IMR-90 (cell line): Measurements from ENCODE around the gene TEX50. TPM values are rescaled to one million over a fixed set of nuclear protein-coding genes. Genes with fewer than 3 reads are reported as not detected.

Experiments used
- ATAC-seq: fragments of 200-7000 bp; cut with Tn5 transposase; 2 replicates; pipeline ENCODE4 v1.9.1; 2020; ENCODE audit warnings: low read depth, mild to moderate bottlenecking, moderate library complexity
- BruUV-seq: library from RNA; stranded (reverse); fragments of 400-500 nt; replicated peaks from 2 replicates; lab custom pipeline; 2021; lab: Mats Ljungman, UMichigan
- CTCF ChIA-PET: fragments of 300-600 bp; formaldehyde crosslinking; extraction: SDS; loops from one replicate; lab custom pipeline; 2021; ENCODE audit warnings: antibody characterized with exemption; lab: Yijun Ruan, JAX
- POLR2A ChIA-PET: fragments of 300-600 bp; sonication (Branson Sonifier 250); formaldehyde crosslinking; loops from one replicate; lab custom pipeline; 2022; ENCODE audit warnings: antibody characterized with exemption; ENCODE audit not compliant: unreplicated experiment; lab: Charles Lee
- DNase-seq: peaks from one replicate; pipeline ENCODE4 v3.0.0; 2013
- H2AFZ ChIP-seq: replicated peaks from 2 replicates; pipeline ENCODE3; 2013; ENCODE audit warnings: low read length, mild to moderate bottlenecking; ENCODE audit not compliant: poor library complexity
- H2AK5ac ChIP-seq: 2 replicates; pipeline ENCODE4 v1.6.1; 2013; ENCODE audit warnings: low read depth, low read length, inconsistent platforms
- H2AK9ac ChIP-seq: replicated peaks from 2 replicates; pipeline ENCODE3; 2013; ENCODE audit warnings: mild to moderate bottlenecking, low read depth, low read length, moderate library complexity; ENCODE audit not compliant: poor library complexity
- H2BK120ac ChIP-seq: 2 replicates; pipeline ENCODE4 v1.6.1; 2013; ENCODE audit warnings: low read depth, low read length, inconsistent platforms
- H2BK15ac ChIP-seq: 3 replicates; pipeline ENCODE4 v1.6.1; 2013; ENCODE audit warnings: low read depth, low read length, inconsistent platforms
- H2BK20ac ChIP-seq: 2 replicates; pipeline ENCODE4 v1.6.1; 2013; ENCODE audit warnings: low read depth, mild to moderate bottlenecking, inconsistent platforms, low read length, moderate library complexity
- H2BK5ac ChIP-seq: 2 replicates; pipeline ENCODE4 v1.6.1; 2013; ENCODE audit warnings: mild to moderate bottlenecking, low read depth, low read length, inconsistent platforms; ENCODE audit not compliant: poor library complexity, severe bottlenecking
- H3K14ac ChIP-seq: replicated peaks from 2 replicates; pipeline ENCODE4 v1.6.1; 2013; ENCODE audit warnings: low read depth, low read length, inconsistent platforms
- H3K18ac ChIP-seq: 2 replicates; pipeline ENCODE4 v1.6.1; 2013; ENCODE audit warnings: low read depth, low read length, control low read depth
- H3K23ac ChIP-seq: 2 replicates; pipeline ENCODE4 v1.6.1; 2013; ENCODE audit warnings: low read depth, low read length, inconsistent platforms
- H3K27ac ChIP-seq: 2 replicates; pipeline ENCODE4 v1.5.1; 2013; ENCODE audit warnings: mild to moderate bottlenecking, control low read depth, low read length; ENCODE audit not compliant: insufficient read depth
- H3K27me3 ChIP-seq: 2 replicates; pipeline ENCODE4 v1.6.1; 2013; ENCODE audit warnings: low read length; ENCODE audit not compliant: control insufficient read depth, insufficient read depth
- H3K36me3 ChIP-seq: 2 replicates; pipeline ENCODE4 v1.6.1; 2013; ENCODE audit warnings: low read length, mixed read lengths; ENCODE audit not compliant: control insufficient read depth, insufficient read depth
- H3K4ac ChIP-seq: 2 replicates; pipeline ENCODE4 v1.6.1; 2013; ENCODE audit warnings: low read depth, low read length, inconsistent platforms
- H3K4me1 ChIP-seq: 2 replicates; pipeline ENCODE4 v1.6.1; 2013; ENCODE audit warnings: low read length, mixed read lengths; ENCODE audit not compliant: control insufficient read depth, insufficient read depth
- H3K4me2 ChIP-seq: 2 replicates; pipeline ENCODE4 v1.6.1; 2013; ENCODE audit warnings: low read depth, mild to moderate bottlenecking, control low read depth, low read length, moderate library complexity
- H3K4me3 ChIP-seq: 2 replicates; pipeline ENCODE4 v1.5.1; 2013; ENCODE audit warnings: low read depth, mild to moderate bottlenecking, control low read depth, low read length, moderate library complexity; ENCODE audit not compliant: insufficient read depth
- H3K56ac ChIP-seq: 2 replicates; pipeline ENCODE4 v1.6.1; 2013; ENCODE audit warnings: low read length, inconsistent platforms; ENCODE audit not compliant: insufficient read depth; ENCODE audit errors: extremely low read depth
- H3K79me1 ChIP-seq, 2 experiments: 2 replicates each; pipeline ENCODE4 v1.6.1; 2013; ENCODE audit warnings: low read length in 2 of 2, inconsistent platforms in 1 of 2, low read depth in 1 of 2
- H3K9ac ChIP-seq: 2 replicates; pipeline ENCODE4 v1.6.1; 2013; ENCODE audit warnings: low read depth, low read length, control low read depth
- H3K9me1 ChIP-seq: 2 replicates; pipeline ENCODE4 v1.6.1; 2013; ENCODE audit warnings: low read length, inconsistent platforms; ENCODE audit not compliant: insufficient read depth
- H3K9me3 ChIP-seq: 2 replicates; pipeline ENCODE4 v1.6.1; 2013; ENCODE audit warnings: low read length; ENCODE audit not compliant: control insufficient read depth, insufficient read depth
- H4K20me1 ChIP-seq: 2 replicates; pipeline ENCODE4 v1.6.1; 2013; ENCODE audit warnings: low read length, inconsistent platforms; ENCODE audit not compliant: insufficient read depth
- H4K5ac ChIP-seq: 2 replicates; pipeline ENCODE4 v1.6.1; 2013; ENCODE audit warnings: mild to moderate bottlenecking, low read depth, low read length, control low read depth
- H4K8ac ChIP-seq, 2 experiments: 2 replicates each; pipeline ENCODE4 v1.6.1; 2013; ENCODE audit warnings: low read depth in 2 of 2, low read length in 2 of 2, control low read depth in 1 of 2, inconsistent platforms in 1 of 2
- H4K91ac ChIP-seq: 2 replicates; pipeline ENCODE4 v1.6.1; 2013; ENCODE audit warnings: low read depth, low read length, inconsistent platforms; ENCODE audit not compliant: insufficient read depth
- BHLHE40 ChIP-seq: fragments of 150-350 bp; IDR thresholded peaks from 2 replicates; pipeline ENCODE4 v1.6.1; 2016; ENCODE audit warnings: mild to moderate bottlenecking, low read depth, low read length
- CEBPB ChIP-seq: IDR thresholded peaks from 2 replicates; pipeline ENCODE4 v1.6.1; 2012; ENCODE audit warnings: low read depth, low read length, improper control_type of control experiment
- CHD1 ChIP-seq: IDR thresholded peaks from 2 replicates; pipeline ENCODE4 v1.6.1; 2012; ENCODE audit warnings: low read depth, low read length, improper control_type of control experiment
- CTCF ChIP-seq: conservative IDR thresholded peaks from 2 replicates; pipeline ENCODE4 v1.5.1; 2012; ENCODE audit warnings: mild to moderate bottlenecking, low read depth, low read length, improper control_type of control experiment
- ELK1 ChIP-seq: fragments of 150-350 bp; IDR thresholded peaks from 2 replicates; pipeline ENCODE4 v1.6.1; 2016; ENCODE audit warnings: low read depth, mild to moderate bottlenecking, low read length, moderate library complexity, borderline replicate concordance
- MAZ ChIP-seq: IDR thresholded peaks from 2 replicates; pipeline ENCODE4 v1.6.1; 2012; ENCODE audit warnings: low read depth, mild to moderate bottlenecking, low read length, improper control_type of control experiment, moderate library complexity, borderline replicate concordance
- POLR2A ChIP-seq: IDR thresholded peaks from 2 replicates; pipeline ENCODE4 v1.6.1; 2012; ENCODE audit warnings: mild to moderate bottlenecking, low read depth, low read length
- RCOR1 ChIP-seq: IDR thresholded peaks from 2 replicates; pipeline ENCODE4 v1.6.1; 2012; ENCODE audit warnings: mild to moderate bottlenecking, low read length, improper control_type of control experiment; ENCODE audit not compliant: insufficient replicate concordance
- SMC3 ChIP-seq: fragments of 150-350 bp; IDR thresholded peaks from 2 replicates; pipeline ENCODE4 v1.6.1; 2016; ENCODE audit warnings: low read depth, mild to moderate bottlenecking, antibody characterized with exemption, low read length, moderate library complexity
- USF2 ChIP-seq: fragments of 150-350 bp; IDR thresholded peaks from 2 replicates; pipeline ENCODE4 v1.6.1; 2017; ENCODE audit warnings: mild to moderate bottlenecking, antibody characterized with exemption, low read length, low read depth
- WGBS, 2 experiments: methylation state at CpG; one replicate each; pipeline versions ENCODE4 v1.1.5 to v1.1.7; 2013; ENCODE audit warnings: missing lambda C conversion rate in 2 of 2; ENCODE audit not compliant: insufficient read length in 1 of 2; ENCODE audit errors: extremely low coverage in 2 of 2; 5-methylcytosine and 5-hydroxymethylcytosine counted together
- dilution Hi-C: fragments of 300-500 bp; cut with HindIII; formaldehyde crosslinking; loops from one replicate; pipeline ENCODE4 v1.14.3; 2018; ENCODE audit warnings: low sequenced_read_pairs; ENCODE audit not compliant: unreplicated experiment
- in situ Hi-C: fragments of 300-500 bp; cut with MboI; formaldehyde crosslinking; loops from 3 replicates; pipeline ENCODE4 v1.14.3; 2019; ENCODE audit warnings: low sequenced_read_pairs, inconsistent platforms, mixed read lengths
- intact Hi-C: fragments of 100-400 bp; cut with micrococcal nuclease; formaldehyde crosslinking; loops from 2 replicates; pipeline ENCODE4 v1.10.0; 2022
- polyA plus RNA-seq, 3 experiments: library from polyadenylated mRNA; depleted of rRNA; stranded (reverse); fragments of >200 nt; gene quantifications; 2 replicates each; pipeline ENCODE4 v1.2.3, GENCODE V29; 2012; ENCODE audit warnings: low replicate concordance in 1 of 3
- total RNA-seq: library from RNA; depleted of rRNA; stranded (reverse); fragments of >200 nt; gene quantifications from 2 replicates; pipeline ENCODE4 v1.2.3, GENCODE V29; 2012

TEX50 gene
- total and polyA plus RNA-seq, 2 of the 4 experiments (the other 2 are of a cell fraction) = not detected

- WGBS, 2 experiments = 13% methylated on average over 2 of the region's 2 CpGs; no CpG with 5 or more reads in 1 of the 2 experiments
- Histone ChIP-seq H3K4ac (no peak overlapping the region), H3K18ac (no peak overlapping the region), H3K79me1 (no peaks in the 10 kb centered on the region), H2AK9ac (no peak overlapping the region), H4K91ac (no peak overlapping the region), H3K36me3 (no peaks in the 10 kb centered on the region), H2BK5ac (no peak overlapping the region), H3K23ac (no peak overlapping the region), H3K4me2 (no peak overlapping the region), H3K14ac (no peak overlapping the region), H2BK15ac (no peak overlapping the region), H3K4me1 (no peaks in the 10 kb centered on the region), H3K4me3 (no peak overlapping the region), H3K9me1 (no peaks in the 10 kb centered on the region), H3K9ac (no peak overlapping the region), H2AFZ (no peak overlapping the region), H4K5ac (no peak overlapping the region), H3K9me3 (peaks cover 4% of the 10 kb centered on the region; the same call in 1 of the 2 replicates), H3K27ac (no peak overlapping the region), H2BK120ac (no peak overlapping the region), H2BK20ac (no peak overlapping the region), H2AK5ac (no peak overlapping the region), H4K20me1 (no peaks in the 10 kb centered on the region), H3K56ac (no peak overlapping the region), H3K27me3 (no peaks in the 10 kb centered on the region), H4K8ac (no peak overlapping the region)
- intact Hi-C loops (no loop called here), dilution Hi-C loops (no loop called here), in situ Hi-C loops (no loop called here)
- no peak for ATAC-seq
- DNase-seq = no peak
- ChIA-PET CTCF (no interaction called here), POLR2A (no interaction called here)
- TF ChIP-seq MAZ = no peak
- TF ChIP-seq ELK1 = no peak
- no peak for TF ChIP-seq RCOR1
- no peak for TF ChIP-seq SMC3
- TF ChIP-seq POLR2A = no peak
- no peak for TF ChIP-seq CHD1
- TF ChIP-seq CEBPB = no peak
- TF ChIP-seq USF2 = no peak
- TF ChIP-seq BHLHE40 = no peak
- no peak for TF ChIP-seq CTCF
- BruUV-seq = no TSS peak
Observed at GRCh38 chr1:173639102-173639501, 4.0 kb downstream of the TEX50 start.
